Stimulated activated CD8-positive, alpha-beta memory T cell treated with anti-CD3 and anti-CD28 coated beads, Interleukin-12 subunit alpha, Interleukin-12 subunit beta, amount 100 ng/mL, for 24 hours (primary cell): ENCODE results near the gene SMC6.

Experiments used
- DNase-seq: peaks from one replicate; pipeline ENCODE4 v3.0.0-alpha.2; 2020; ENCODE audit errors: extremely low read depth

SMC6 gene

DNA sequence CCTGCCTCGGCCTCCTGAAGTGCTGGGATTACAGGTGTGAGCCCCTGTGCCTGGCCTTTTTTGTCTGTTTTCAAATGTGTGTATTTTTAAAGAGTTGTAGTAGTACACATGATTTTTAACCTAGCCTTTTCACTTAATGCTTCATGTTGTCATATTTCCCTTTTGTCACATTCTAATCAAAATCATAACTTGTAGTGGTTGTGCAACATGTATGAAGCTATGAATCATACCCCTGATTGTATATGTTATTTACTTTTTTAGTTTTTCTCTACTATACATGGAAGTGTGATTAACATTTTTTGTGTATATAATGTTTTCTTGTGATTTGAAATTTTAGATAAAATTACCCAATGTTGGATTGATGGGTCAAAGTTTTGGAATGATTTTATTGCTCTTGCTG, 8.8 kb upstream of the SMC6 start:
- no peak for DNase-seq

GRCh38 chr2:17759805-17760204, 6.2 kb upstream of the SMC6 start:
- DNase-seq = no peak

- DNase-seq = no peak
Observed at GRCh38 chr2:17758118-17758517, 4.5 kb upstream of the SMC6 start.

- DNase-seq = no peak
Observed at GRCh38 chr2:17757321-17757720, 3.7 kb upstream of the SMC6 start.

GRCh38 chr2:17756668-17757067, 3.1 kb upstream of the SMC6 start:
- no peak for DNase-seq

GRCh38 chr2:17754773-17755425, 1.3 kb upstream of the SMC6 start:
- DNase-seq = no peak

GRCh38 chr2:17752892-17753802, 463 bp downstream of the SMC6 start:
- DNase-seq = no peak

- DNase-seq = no peak
Observed at GRCh38 chr2:17752246-17752645, 1.4 kb downstream of the SMC6 start.

DNA sequence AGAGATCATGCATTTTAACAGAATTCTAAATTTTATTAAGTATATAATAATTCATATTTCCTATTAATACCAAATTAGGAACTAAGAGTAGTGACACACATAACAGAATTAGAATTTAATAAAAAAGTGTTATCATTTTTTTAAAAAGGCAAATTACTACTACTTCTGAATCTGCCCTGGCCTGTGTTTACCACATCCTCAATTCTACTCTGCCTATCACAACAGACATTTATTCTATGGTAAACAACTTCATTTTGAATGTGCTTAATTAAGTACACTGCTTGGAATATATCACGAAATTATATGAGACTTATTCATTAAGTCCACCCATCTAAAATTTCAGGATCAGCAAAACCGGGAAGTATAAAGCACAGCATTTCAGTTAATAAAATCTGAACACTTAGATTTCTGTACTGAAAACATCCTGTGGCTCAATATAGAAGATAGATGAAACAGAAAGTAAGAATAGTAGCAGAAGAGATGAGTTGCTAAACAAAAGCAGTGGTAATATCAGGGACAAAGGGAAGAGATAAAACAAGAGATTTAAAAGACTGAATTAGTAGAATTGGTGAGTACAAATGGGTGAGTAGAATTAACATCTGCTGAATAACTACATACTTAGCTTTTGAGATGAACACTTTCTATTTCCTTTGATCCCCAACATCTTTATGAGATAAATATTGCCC, 3.7 kb downstream of the SMC6 start:
- no peak for DNase-seq

DNA sequence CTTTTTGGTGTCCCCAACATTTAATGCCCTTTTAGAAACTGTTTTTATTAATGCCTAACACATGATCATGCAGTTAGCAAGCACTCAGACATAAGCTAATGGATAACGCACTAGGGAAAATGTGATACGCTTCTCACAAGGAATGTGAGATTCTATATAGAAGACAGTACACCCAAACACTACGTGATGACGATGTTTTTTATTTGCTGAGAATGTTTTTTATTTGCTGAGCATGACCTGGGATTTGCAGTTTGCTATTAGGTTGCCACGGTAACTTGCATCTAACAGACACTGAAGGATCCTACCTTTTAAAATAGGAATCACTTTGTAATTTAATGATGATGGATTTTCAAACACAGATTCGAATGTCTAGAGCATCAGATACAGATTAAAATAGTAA, 4.9 kb downstream of the SMC6 start:
- DNase-seq = no peak

- no peak for DNase-seq
Observed at GRCh38 chr2:17747684-17748452, 5.7 kb downstream of the SMC6 start.

DNA sequence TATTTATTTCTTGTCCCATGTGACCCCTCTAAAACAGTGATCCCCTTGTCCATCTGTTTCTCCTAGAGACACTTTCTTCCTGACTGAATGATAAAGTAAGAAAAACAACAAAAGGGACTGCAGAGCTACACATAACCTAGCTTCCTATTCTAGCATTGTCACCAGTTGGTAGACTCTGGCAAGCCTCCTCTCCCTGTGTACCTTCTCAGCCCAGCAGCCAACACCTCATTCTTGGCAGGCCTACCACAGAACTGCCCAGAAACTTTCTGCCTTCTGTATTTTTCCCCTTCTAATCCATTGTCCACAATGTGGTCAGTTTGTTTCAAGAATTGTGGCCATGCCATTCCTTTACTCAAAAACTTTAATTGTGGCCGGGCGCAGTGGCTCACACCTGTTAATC, 13.4 kb downstream of the SMC6 start:
- DNase-seq = no peak

- no peak for DNase-seq
Observed at GRCh38 chr2:17736989-17737388, 16.6 kb downstream of the SMC6 start.

DNA sequence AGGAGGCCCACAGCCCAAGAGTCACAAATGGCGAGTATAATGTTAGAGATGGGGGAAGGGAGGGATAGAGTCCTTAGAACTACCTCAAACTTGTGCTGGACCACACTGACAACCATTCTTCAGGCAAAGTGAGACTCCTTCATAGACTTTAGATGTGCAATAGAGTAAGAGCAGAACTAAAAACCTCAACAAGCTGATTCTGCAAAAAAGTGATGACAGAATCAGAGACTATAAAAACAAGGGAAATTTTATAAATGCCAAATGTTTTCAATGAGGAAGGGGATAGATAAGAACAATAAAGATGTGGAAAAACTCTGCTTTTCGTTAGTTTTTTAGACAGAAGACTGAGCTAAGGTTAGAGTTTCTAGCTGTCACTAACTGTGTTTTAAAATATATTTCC, 17.7 kb downstream of the SMC6 start:
- no peak for DNase-seq

GRCh38 chr2:17733599-17733998, 20.0 kb downstream of the SMC6 start:
- no peak for DNase-seq

DNA sequence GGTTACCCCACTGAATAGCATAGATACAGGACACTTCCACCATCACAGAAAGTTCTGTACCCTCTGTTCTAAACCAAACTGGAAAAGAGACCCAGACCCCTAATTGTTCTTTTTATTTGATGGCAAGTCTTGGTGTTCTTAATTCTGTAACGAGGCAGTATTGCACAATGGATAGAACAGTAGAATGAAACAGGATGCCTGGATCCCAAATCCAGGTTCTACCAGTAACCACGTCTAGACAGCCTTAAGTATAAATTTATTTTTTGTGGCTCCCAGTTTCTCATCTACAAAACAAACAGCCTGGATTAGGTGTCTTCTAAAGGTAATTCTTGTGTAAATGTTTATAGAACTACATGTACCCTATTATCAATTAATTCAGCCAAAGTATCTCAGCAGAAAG, 23.7 kb downstream of the SMC6 start:
- no peak for DNase-seq

GRCh38 chr2:17728210-17728609, 25.4 kb downstream of the SMC6 start:
- DNase-seq = no peak

DNA sequence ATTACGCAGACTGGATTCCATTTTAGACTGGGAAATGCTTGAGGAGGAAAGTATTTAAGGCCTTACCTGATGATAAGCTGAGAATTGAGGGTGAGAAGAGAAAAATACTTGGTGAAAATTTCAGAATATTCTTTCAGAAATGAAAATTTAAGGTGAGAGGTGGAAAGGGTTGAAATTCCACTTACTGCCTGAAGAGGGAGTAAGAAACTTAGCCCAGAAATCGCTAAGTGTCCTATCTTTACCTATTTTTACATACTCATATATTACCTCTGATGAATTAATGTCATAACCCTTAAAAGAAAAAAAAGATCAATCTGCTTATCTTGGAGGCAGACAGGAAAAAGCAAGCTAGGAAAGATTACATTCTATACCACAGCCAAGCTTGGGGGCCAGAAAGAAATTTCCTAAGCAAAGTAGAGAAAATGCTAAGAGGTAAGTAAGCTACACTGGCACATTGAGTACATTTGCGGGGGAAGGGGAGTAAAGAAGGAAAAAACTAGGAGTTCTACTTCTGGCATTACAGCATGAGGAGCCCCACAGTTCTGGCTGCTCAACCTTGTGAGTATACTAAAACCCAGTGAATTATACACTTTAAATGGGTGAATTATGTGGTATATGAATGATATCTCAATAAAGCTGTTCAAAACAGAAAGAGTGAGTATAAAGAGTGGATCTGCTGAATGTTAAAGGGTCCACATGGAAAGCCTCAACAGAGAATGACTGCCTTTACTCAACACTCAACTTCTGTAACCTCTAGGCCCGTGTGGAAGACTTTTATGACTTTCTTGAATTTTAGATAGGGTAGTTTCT, 33.8 kb downstream of the SMC6 start:
- no peak for DNase-seq

DNA sequence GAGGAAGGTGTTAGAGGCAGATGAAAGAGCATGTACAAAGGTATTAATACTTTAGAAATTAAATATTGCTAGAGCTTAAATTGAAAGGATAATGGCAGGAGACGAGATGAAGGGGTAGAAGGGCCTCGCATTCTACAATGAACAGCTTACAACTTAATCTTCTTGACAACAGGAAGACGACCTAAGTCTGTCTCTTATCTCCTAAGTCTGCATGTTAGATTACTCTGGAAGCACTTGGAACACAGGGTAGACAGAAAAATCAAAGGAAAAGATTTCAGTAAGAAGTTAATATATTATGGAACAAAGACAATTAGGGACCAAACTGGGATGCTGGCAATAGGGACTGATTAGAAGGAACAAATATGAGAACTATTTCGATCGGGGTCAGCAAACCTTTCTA, 34.9 kb downstream of the SMC6 start:
- DNase-seq = no peak

DNA sequence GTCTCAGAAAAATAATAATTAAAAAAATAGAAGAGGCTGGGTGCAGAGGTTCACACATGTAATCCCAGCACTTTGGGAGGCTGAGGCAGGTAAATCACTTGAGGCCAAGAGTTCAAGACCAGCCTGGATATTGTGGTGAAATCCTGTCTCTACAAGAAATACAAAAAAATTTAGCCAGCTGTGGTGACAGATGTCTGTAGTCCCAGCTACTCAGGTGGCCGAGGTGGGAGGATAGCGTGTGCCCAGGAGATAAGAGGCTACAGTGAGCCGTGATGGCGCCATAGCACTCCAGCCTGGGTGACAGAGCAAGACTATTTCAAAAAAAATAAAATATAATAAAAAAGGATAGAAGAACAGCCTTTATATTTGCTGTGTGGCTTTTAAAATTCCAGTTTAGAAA, 35.9 kb downstream of the SMC6 start:
- DNase-seq = no peak

DNA sequence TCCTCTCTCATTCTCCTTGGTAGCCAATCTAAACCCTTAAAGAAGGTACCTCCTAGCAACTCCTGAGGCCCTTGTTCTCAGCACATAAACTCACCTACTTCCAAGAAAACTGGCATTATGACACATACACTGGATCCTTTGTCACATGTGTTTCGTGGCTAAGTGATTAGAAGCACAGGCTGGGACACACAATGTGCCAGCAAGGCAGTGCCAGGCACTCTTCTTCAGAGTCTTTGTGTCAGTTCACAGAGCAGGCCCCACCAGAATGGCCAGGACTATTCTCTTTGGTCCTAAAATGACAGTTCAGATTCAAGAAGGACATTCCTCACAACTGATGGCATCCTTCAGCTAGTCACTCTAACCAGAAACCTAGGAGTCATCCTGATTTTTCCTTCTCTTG, 40.3 kb downstream of the SMC6 start:
- DNase-seq = no peak
